ENCODE data around the gene FIGN. TPM values are rescaled to one million over a fixed set of nuclear protein-coding genes. Genes with fewer than 3 reads are reported as not detected.

FIGN gene
- total RNA-seq, 3 donors from 2014 or later (not counting 1 experiment from before 2014, with no cell fraction given) = not detected

DNA sequence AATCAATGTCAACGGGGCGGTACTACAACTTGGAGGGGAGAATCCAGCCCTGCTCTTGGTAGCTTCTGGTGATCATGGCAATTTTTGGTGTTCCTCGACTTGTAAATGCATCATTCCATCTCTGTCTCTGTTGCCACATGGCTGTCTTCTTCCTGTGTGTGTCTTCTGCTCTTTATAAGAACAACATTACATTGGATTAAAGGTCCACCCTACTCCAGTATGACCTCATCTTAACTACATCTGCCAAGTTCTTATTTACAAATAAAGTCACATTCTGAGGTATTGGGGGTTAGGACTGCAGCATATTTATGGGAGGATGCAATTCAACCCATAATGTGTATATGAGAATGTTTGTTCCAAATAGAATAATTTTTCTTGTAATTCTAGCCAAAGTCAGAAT lies 28.8 kb upstream of the FIGN start:
- ATAC-seq (no peak), DNase-seq (no peak)
- H3K27me3 Mint-ChIP-seq (ENCODE audit: low read depth in 2 of 2) = no peaks in the 10 kb centered on the region
- Histone ChIP-seq H3K27me3 (ENCODE audit: control insufficient read depth, insufficient read depth, low read length) (no peaks in the 10 kb centered on the region), H3K9me3 (ENCODE audit: control insufficient read depth, insufficient read depth, low read length) (no peaks in the 10 kb centered on the region), H3K4me3 (ENCODE audit: low read length) (no peak overlapping the region), H3K27ac (ENCODE audit: low read length) (no peak overlapping the region), H3K36me3 (ENCODE audit: control insufficient read depth, insufficient read depth, low read length) (no peaks in the 10 kb centered on the region), H3K4me1 (ENCODE audit: control insufficient read depth, insufficient read depth, low read length) (no peaks in the 10 kb centered on the region)
- peaks cover 11 to 12% of the 10 kb centered on the region in 2 donors for H3K9me3 Mint-ChIP-seq
- 81% methylated on average over 3 of the region's 3 CpGs for WGBS (ENCODE audit: insufficient coverage)
- no peak for TF ChIP-seq CTCF (IDR thresholded peaks at IDR 0.05)
- no peaks in the 10 kb centered on the region for H3K36me3 Mint-ChIP-seq
- intact Hi-C loops (cut with micrococcal nuclease) = no loop called here
- no peaks in the 10 kb centered on the region for H3K4me1 Mint-ChIP-seq
- no peak overlapping the region for H3K4me3 Mint-ChIP-seq
- H3K27ac Mint-ChIP-seq = no peak overlapping the region

GRCh38 chr2:163759013-163759412 lies 23.2 kb upstream of the FIGN start:
- H3K9me3 ChIP-seq (ENCODE audit: control insufficient read depth, insufficient read depth, low read length) = no peaks in the 10 kb centered on the region
- Mint-ChIP-seq H3K27ac (no peak overlapping the region), H3K4me3 (no peak overlapping the region), H3K27me3 (ENCODE audit: low read depth in 2 of 2) (no peaks in the 10 kb centered on the region), H3K9me3 (peaks cover 6 to 10% of the 10 kb centered on the region in 2 donors), H3K4me1 (no peaks in the 10 kb centered on the region), H3K36me3 (no peaks in the 10 kb centered on the region)
- DNase-seq = no peak
- no peak for ATAC-seq
- H3K27ac ChIP-seq (ENCODE audit: low read length) = no peak overlapping the region
- H3K4me1 ChIP-seq (ENCODE audit: control insufficient read depth, insufficient read depth, low read length) = no peaks in the 10 kb centered on the region
- WGBS (ENCODE audit: insufficient coverage) = 44% methylated on average over 2 of the region's 2 CpGs
- H3K36me3 ChIP-seq (ENCODE audit: control insufficient read depth, insufficient read depth, low read length) = no peaks in the 10 kb centered on the region
- H3K4me3 ChIP-seq (ENCODE audit: low read length) = no peak overlapping the region
- TF ChIP-seq CTCF (IDR thresholded peaks at IDR 0.05) = no peak
- intact Hi-C loops (cut with micrococcal nuclease) = no loop called here
- H3K27me3 ChIP-seq (ENCODE audit: control insufficient read depth, insufficient read depth, low read length) = no peaks in the 10 kb centered on the region

DNA sequence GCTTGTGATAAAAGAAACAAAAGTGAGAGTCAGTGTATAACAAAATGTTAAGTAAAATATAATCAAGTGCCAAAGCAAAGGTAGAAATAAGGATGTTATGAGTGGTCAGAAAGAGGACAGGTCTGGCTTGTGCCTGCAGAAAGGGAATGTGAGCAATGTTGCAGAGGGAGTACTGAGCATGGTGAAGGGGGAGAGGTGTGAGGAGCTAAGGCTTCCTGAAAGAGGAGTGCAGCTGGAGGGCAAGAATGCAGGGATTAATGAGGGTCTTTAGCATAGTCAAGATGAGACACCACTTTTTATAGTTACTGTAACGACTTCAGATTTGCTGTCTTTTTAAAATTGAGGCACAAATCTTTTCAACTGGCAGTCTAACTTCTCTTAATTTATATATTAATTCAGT lies 22.0 kb upstream of the FIGN start:
- H3K4me3 Mint-ChIP-seq = no peak overlapping the region
- TF ChIP-seq CTCF (IDR thresholded peaks at IDR 0.05) = no peak
- peaks cover 4 to 10% of the 10 kb centered on the region in 2 donors for H3K9me3 Mint-ChIP-seq
- ATAC-seq (no peak), DNase-seq (no peak)
- Histone ChIP-seq H3K27ac (ENCODE audit: low read length) (no peak overlapping the region), H3K27me3 (ENCODE audit: control insufficient read depth, insufficient read depth, low read length) (no peaks in the 10 kb centered on the region), H3K4me1 (ENCODE audit: control insufficient read depth, insufficient read depth, low read length) (no peaks in the 10 kb centered on the region), H3K36me3 (ENCODE audit: control insufficient read depth, insufficient read depth, low read length) (no peaks in the 10 kb centered on the region), H3K9me3 (ENCODE audit: control insufficient read depth, insufficient read depth, low read length) (no peaks in the 10 kb centered on the region), H3K4me3 (ENCODE audit: low read length) (no peak overlapping the region)
- H3K36me3 Mint-ChIP-seq = no peaks in the 10 kb centered on the region
- H3K27ac Mint-ChIP-seq = no peak overlapping the region
- 33% methylated on average over 1 of the region's 1 CpG for WGBS (ENCODE audit: insufficient coverage)
- H3K4me1 Mint-ChIP-seq = no peaks in the 10 kb centered on the region
- no peaks in the 10 kb centered on the region for H3K27me3 Mint-ChIP-seq (ENCODE audit: low read depth in 2 of 2)
- intact Hi-C loops (cut with micrococcal nuclease) = no loop called here

GRCh38 chr2:163756588-163756987 lies 20.8 kb upstream of the FIGN start:
- 71% methylated on average over 4 of the region's 4 CpGs for WGBS (ENCODE audit: insufficient coverage)
- Histone ChIP-seq H3K36me3 (ENCODE audit: control insufficient read depth, insufficient read depth, low read length) (no peaks in the 10 kb centered on the region), H3K4me3 (ENCODE audit: low read length) (no peak overlapping the region), H3K27ac (ENCODE audit: low read length) (no peak overlapping the region), H3K27me3 (ENCODE audit: control insufficient read depth, insufficient read depth, low read length) (no peaks in the 10 kb centered on the region), H3K9me3 (ENCODE audit: control insufficient read depth, insufficient read depth, low read length) (no peaks in the 10 kb centered on the region), H3K4me1 (ENCODE audit: control insufficient read depth, insufficient read depth, low read length) (no peaks in the 10 kb centered on the region)
- intact Hi-C loops (cut with micrococcal nuclease) = no loop called here
- no peak for TF ChIP-seq CTCF (IDR thresholded peaks at IDR 0.05)
- Mint-ChIP-seq H3K9me3 (peaks cover 5 to 10% of the 10 kb centered on the region in 2 donors), H3K36me3 (no peaks in the 10 kb centered on the region), H3K27me3 (ENCODE audit: low read depth in 2 of 2) (no peaks in the 10 kb centered on the region), H3K4me3 (no peak overlapping the region), H3K27ac (no peak overlapping the region), H3K4me1 (no peaks in the 10 kb centered on the region)
- no peak for ATAC-seq
- no peak for DNase-seq

Data from natural killer cell (primary cell).